DMS153 treated with DMSO at 0.1 percent for 48 hours (cell line): ENCODE results near the gene TP73.
"Not testable (repeated sequence)": the region's sequence is repeated elsewhere in the genome, so short reads cannot be mapped to it uniquely, and the experiment has no call there.

Source experiments
- DNase-seq: peaks from one replicate; lab custom pipeline; 2025; ENCODE audit not compliant: unreplicated experiment; lab: John Stamatoyannopoulos, UW

The TP73 gene

GRCh38 chr1:3740042-3740441 lies 87.7 kb downstream of the TP73 start:
- no peak for DNase-seq

- DNase-seq, result no peak
Measured at GRCh38 chr1:3740752-3741151, 88.4 kb downstream of the TP73 start.

GRCh38 chr1:3741566-3742438 lies 89.5 kb downstream of the TP73 start:
- no peak for DNase-seq

GRCh38 chr1:3742439-3743298 lies 90.4 kb downstream of the TP73 start:
- DNase-seq, result no peak

- DNase-seq, result no peak
Measured at GRCh38 chr1:3743421-3743820, 91.1 kb downstream of the TP73 start.

- no peak for DNase-seq
Measured at GRCh38 chr1:3743826-3744225, 91.5 kb downstream of the TP73 start.

- DNase-seq, result no peak
Measured at GRCh38 chr1:3744646-3745045, 92.3 kb downstream of the TP73 start.

GRCh38 chr1:3745071-3745470 lies 92.8 kb downstream of the TP73 start:
- DNase-seq, result no peak

- no peak for DNase-seq
Measured at GRCh38 chr1:3745590-3746381, 93.5 kb downstream of the TP73 start.

GRCh38 chr1:3746389-3746829 lies 94.1 kb downstream of the TP73 start:
- DNase-seq, result no peak

GRCh38 chr1:3746830-3747521 lies 94.7 kb downstream of the TP73 start:
- peak; percentile 47 for DNase-seq

- no peak for DNase-seq
Measured at GRCh38 chr1:3747522-3747848, 95.2 kb downstream of the TP73 start.

GRCh38 chr1:3747903-3748302 lies 95.6 kb downstream of the TP73 start:
- DNase-seq, result no peak

- not testable (repeated sequence) for DNase-seq
Measured at GRCh38 chr1:3748316-3748900, 96.1 kb downstream of the TP73 start.

GRCh38 chr1:3749512-3749911 lies 97.2 kb downstream of the TP73 start:
- DNase-seq, result no peak

GRCh38 chr1:3750741-3751140 lies 98.4 kb downstream of the TP73 start:
- no peak for DNase-seq

- no peak for DNase-seq
Measured at GRCh38 chr1:3752400-3752945, 100.2 kb downstream of the TP73 start, which contains the start of gene CCDC27. Gene CCDC27, plus strand, starts transcription at chr1:3752450. Its CDS starts 32 bp downstream, at chr1:3752482.

GRCh38 chr1:3753656-3754454 lies 101.5 kb downstream of the TP73 start:
- no peak for DNase-seq

- DNase-seq, result no peak
Measured at GRCh38 chr1:3756394-3756793, 104.1 kb downstream of the TP73 start.
